Right kidney (tissue), 1 donor: ENCODE measurements around the gene TAOK1.

Experiments used
- DNase-seq: peaks from one replicate; pipeline ENCODE4 v3.0.0-alpha.2; 2016

The TAOK1 gene

DNA sequence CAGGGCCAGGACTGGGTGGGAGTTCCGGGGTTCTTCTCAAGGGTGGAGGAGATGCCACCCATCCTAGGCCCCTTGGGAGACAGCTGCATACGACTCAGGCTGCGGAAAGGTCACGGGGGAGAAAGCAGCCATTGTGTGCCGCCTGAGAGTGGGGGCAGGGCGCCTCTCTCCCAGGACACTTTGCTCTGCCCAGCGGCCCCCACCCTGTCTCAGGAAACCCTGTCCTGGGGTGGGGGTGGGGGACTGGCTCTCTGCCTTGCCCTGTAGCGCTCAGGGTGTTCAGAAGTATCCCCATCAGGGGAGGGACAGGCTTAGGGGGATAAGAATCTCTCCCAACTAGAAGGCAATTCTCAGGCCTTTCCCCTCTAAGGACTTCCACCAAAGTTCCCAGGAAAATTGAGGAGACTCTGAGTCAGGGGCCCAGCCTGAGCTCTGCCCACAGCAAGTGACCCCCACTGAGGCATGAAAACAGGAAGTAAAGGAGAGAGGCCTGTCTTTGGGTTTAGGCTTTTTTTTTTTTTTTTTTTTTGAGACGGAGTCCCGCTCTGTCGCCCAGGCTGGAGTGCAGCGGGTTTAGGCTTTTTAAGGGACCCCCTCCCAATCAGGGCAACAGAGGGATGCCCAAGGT, 194.4 kb downstream of the TAOK1 start:
- DNase-seq: no peak

DNA sequence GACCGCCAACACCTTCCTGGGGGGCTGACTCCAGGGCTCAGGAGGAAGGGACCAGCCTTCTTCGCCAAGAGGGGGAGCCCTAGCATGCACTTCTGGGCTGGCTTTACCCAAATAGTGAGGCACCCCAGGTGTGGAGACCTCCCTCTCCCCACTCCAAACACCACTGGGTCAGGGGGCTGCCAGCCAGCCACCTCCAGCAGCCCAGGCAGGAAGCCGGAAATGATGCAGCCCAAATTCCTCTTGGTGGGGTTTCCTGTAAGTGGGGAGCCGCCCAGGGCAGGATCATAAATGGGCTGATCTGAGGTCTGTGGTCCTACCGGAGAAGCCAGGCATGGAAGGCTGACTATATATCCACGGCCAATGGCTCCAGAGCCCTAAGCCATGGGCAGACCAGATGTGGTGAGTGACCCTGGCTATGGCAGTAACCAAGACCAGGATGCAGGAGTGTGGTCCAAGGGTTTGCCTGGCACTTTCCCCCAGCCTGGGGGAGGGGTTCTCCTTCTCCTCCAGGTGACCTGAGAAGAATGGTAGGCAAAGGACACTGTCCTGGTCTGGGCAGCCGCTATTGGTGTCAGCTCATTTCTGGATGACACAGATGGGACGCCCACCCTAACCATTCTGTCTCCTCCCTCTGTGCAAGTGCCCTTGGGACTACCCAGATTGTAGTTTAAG, 195.1 kb downstream of the TAOK1 start:
- DNase-seq: no peak

DNA sequence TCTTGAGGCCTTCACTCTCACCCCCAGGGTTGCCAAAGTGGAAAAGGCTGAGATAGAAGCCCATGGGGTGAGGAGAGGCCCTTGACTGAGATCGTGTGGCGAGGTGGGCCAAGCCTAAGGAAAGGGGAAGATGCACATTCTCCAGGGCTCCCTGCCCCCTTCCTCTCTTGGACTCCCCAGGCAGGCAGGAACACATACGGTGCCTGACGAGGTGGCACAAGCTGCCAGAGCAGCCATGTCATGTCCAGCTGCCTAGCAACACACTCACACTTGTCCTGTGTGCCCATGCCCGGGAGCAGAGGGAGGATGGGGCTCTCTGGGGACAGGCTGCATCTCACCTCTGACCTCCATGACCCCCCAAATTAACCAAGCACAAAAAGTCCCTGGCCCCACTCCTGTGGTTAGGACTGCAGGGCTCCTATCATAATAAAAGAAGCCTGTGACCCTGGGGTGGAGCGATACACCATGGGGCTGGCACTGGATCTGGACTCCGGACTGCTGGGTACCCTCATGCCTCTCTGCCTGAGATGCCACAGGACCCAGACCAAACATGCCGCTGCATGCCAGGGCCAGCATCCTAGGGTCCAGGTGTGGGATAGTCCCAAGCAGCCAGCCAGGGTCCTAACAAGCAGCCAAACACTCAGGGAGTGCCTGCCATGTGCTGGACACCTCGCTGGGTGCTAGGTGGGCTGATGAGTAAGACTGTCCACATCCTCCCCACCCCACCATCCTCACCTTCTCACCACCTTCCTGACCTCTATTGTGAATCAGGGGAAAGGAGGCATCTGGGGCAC, 196.7 kb downstream of the TAOK1 start:
- DNase-seq: no peak

GRCh38 chr17:29587591-29587990, 197.4 kb downstream of the TAOK1 start:
- no peak for DNase-seq

DNA sequence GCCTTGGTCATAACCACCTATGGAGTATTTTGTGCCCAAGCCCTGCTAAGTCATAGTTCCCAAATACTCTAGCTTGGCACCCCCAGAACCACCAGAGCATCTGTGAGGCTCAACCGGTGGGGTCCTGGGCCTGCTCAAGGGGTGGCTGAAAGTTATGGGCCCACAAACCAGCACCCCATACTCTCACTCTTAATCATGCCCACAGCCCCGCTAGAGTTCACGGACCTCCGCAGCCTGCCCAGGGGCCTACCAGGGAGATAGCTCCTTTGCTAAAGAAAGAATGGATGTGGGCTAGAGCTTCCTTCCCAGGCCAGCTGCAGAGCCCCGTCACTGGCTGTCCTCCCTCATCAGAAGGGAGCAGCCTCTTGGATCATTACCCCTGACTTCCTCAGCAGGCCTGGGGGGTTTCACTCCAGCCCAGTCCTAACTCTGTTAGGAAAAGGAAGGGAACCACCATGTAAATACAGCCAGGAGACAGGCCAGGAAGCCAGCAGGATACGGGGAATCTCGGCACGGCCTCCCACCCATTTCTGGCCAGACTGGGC, 197.9 kb downstream of the TAOK1 start:
- no peak for DNase-seq

GRCh38 chr17:29588562-29589411, 198.6 kb downstream of the TAOK1 start:
- peak; percentile 68 for DNase-seq

GRCh38 chr17:29589524-29590410, 199.6 kb downstream of the TAOK1 start, which contains the start of gene GIT1:
Gene GIT1, minus strand, starts transcription at chr17:29589648. Its CDS starts 270 bp downstream, at chr17:29589378.
- peak; percentile 84 for DNase-seq

GRCh38 chr17:29590411-29591145, 200.4 kb downstream of the TAOK1 start:
- no peak for DNase-seq

GRCh38 chr17:29591146-29591736, 201.1 kb downstream of the TAOK1 start:
- DNase-seq: peak; percentile 83

DNA sequence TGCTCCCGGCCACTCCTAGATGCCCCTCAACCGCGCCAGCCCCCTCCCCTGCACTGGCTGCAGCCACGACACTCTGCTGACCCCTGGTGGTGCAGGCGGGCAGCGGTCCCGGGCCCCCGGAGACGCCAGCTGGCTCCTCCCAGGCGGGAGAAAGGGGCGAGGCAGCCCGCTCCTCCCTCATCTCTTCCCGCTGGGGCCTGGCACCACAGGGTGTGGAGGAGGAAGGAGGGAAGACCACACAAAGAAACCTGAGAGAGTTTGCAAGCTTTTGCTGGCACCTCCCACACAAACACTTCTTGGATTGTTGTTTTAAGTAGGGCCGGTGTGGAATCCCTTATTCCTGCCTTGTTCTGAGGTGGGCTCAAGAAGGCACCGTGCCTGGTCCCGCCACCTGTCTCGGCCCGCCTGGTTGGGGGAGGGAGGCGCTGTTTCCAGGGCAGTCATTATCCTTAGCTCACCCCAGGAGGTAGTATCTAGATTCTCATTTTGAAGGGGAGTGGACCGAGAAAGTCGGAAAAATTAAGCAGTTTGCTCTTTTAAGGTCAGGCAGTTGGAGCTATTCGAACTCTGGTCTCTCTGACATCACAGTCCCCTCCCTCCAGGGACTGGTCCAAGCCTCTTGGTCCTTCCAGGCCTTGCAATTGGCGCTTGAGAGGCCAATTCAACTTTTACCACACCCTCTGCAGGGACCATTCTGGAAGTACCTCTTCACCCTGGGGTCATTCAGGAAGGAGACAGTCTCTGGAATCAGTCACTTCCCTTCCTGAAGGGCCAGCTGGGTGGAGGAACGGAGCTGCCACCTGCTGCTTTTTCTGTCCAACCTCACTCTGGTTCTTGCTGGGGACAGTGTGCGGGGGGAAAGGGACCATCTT, 201.8 kb downstream of the TAOK1 start:
- DNase-seq: peak; percentile 95

DNA sequence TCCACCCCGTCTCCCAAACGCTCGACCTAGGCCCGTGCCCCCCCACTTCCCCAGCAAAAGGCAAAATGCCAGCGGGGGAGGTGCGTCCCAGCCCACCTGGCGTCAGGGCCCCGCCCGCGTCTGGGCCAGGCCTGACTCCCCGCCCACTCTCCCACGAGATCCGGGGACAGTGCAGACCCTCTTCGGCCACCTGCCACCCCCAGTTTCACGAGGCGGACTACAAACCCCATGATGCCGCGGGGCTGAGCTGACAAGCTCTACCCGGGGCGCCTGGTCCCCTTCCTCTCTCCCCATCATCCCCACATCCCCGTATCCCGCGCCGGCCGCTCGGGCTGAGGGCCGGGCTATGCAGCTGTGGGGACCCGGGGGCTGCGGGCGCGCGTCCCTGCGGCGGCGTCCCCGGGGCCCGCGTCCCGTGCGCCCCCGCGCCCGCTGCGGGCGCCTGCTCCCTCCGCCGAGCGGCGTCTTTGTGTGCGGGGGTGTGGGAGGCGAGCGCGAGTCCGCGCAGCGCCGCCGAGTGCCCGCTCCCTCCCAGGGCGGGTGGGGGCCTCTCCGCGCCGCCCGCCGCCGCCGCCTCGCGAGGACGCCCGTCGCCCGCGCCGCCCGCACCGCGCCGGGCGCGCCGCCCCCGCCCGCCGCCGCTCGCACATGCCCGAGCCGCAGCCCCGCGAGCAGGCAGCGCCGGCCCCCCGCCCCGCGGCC, 202.8 kb downstream of the TAOK1 start, which contains the start of gene ANKRD13B:
ANKRD13B (plus strand) TSS at position 283 of the 702 bp plus-strand sequence. CDS start 490 bp downstream, outside the sequence.
- no peak for DNase-seq

GRCh38 chr17:29593591-29594518, 203.7 kb downstream of the TAOK1 start:
- no peak for DNase-seq

DNA sequence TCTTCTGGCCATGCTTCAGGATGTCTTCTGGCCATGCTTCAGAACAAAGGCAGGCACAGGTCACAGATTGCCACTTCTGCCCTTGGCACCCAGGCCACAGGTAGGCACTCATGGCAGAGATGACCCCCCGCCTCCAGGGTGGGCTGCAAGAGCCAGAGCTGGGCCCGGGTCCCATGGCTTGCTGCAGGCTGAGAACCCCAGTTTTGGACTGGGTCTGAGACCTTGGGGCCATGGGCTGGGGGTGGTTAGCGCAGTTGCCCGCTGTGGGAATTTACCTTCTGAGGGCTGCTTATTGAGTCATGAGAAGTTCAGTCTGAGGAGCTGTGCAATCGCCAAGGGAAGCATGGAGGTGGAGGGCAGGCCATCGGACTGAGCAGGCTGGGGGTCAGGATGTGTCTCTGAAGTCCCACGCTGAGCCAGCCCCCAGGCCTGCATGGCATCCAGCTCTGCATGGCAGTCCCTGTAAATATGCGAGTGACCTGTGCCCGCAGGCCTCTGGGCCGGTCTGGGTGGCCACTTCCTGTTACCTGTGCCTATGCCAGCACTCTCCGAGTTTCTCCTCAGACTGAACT, 204.4 kb downstream of the TAOK1 start:
- no peak for DNase-seq

- DNase-seq: no peak
Measured at GRCh38 chr17:29595107-29595942, 205.2 kb downstream of the TAOK1 start.
